HG03460 (cell line): ENCODE results near the gene C1orf105.
"Not testable (repeated sequence)": the region's sequence is repeated elsewhere in the genome, so short reads cannot be mapped to it uniquely, and the experiment has no call there.

Experiments
- ATAC-seq: cut with Tn5 transposase; IDR thresholded peaks from one replicate; pipeline ENCODE4 v1.9.1; 2021; ENCODE audit not compliant: unreplicated experiment

Gene C1orf105, protein sequence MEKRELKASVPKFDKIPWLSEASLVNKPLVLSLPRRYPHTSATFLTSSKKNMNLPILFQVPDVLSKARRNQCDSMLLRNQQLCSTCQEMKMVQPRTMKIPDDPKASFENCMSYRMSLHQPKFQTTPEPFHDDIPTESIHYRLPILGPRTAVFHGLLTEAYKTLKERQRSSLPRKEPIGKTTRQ

DNA sequence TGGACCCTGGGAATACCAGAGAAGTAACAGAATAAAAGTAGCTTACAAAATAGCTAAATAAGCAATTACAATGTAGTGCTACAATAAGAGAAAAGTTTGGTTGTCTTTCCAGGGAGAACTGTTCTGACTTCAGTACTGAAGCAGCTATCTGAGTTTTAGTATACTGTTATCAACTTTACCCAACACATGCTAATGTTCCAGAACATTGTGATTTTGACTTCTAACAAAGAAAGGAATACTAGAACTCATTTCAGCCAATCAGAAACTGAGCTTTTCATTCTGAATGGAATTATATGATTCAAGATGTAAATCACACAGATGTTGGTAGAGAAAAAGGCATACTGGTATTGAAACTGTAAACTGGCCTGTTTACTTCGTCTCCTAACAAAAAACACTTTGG lies at the start of gene C1orf105:
Gene C1orf105, plus strand, starts transcription at position 301 of the 400 bp plus-strand sequence. CDS start 201 bp downstream, outside the sequence.
- no peak for ATAC-seq

DNA sequence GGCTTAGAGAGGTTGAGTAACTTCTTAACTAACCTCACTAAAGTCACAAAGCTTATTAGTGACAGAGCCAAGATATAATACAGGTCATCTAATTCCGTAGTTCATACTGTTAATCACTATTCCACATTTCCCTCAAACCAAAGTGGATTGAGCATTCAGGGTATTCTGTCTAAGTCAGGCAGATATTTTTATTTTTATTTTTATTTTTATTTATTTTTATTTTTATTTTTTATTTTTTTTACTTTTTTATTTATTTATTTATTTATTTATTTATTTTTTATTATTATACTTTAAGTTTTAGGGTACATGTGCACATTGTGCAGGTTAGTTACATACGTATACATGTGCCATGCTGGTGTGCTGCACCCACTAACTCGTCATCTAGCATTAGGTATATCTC lies 48.8 kb upstream of the C1orf105 start:
- ATAC-seq: not testable (repeated sequence)

DNA sequence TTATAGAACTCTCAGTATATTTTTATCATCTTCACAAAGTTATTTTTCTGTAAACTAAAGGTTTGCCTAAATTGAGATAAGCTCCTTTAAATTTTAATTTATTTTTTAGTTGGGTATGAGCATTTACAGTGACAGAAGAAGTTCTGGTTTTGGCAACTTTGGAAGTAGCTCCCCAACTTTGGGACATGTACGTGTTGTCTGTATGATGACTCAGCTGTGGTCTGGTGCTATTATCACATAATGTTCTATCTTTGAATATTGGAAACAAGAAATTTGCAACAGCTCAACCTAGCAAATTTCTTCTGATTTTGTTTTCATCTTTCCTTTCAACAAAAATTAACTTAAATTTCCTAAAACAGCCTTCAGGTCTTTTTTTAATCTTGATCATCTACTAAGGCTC lies 46.6 kb upstream of the C1orf105 start:
- no peak for ATAC-seq

DNA sequence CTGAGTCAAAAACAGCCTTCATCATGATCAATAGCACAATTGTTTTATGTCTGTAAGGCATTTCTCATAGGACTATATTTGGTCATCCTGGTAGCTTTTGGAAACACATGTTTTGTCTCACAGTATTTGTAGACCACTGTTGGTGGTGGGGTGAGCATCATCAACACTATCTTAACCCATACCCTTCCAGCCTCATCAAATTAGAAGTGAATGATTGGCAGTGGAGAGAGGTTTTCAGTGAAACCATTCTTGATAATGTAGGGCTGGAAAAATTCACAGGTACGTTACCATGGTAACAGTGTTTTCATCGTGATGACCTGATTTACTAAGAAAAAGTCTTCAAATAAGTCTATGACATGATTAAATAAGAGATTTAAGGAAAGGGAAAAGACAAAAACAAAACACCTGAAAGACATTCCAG lies 45.3 kb upstream of the C1orf105 start:
- no peak for ATAC-seq

DNA sequence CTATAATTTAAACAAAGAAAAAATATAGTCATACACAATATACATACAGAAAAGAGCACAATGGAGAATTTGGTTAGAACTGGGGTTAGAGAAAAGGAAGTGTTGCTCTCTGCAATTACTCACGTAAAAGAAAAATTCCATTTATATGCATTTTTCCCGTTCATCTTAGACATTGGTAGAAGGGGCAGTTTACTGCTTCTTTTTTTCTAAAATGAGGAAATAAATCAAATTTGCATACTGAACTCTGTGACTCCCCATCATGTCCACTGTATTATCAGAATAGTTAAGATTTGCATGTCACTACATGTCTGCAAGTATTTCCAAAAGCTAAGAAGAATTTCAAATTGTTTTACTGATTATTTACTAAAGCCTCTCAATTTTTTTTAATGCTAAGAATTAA lies 44.1 kb upstream of the C1orf105 start:
- ATAC-seq: no peak

DNA sequence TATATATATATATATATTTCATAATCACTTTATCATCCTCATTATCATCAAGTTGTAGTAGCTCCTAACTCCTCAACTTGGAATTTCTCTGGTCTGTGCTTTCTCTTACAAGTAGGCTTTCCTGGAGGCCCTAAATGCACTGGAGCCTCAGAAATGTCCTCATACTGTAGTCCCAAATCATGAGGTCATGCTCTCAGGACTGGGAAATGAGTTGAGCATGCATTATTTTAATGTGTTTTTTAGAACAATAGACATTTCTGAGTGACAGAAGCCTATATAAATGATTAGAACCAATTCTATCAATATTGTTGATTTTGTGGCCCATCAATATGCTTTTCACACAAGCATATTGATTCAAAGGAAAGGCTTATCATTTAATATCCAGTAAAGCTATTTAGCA lies 42.9 kb upstream of the C1orf105 start:
- ATAC-seq: no peak

DNA sequence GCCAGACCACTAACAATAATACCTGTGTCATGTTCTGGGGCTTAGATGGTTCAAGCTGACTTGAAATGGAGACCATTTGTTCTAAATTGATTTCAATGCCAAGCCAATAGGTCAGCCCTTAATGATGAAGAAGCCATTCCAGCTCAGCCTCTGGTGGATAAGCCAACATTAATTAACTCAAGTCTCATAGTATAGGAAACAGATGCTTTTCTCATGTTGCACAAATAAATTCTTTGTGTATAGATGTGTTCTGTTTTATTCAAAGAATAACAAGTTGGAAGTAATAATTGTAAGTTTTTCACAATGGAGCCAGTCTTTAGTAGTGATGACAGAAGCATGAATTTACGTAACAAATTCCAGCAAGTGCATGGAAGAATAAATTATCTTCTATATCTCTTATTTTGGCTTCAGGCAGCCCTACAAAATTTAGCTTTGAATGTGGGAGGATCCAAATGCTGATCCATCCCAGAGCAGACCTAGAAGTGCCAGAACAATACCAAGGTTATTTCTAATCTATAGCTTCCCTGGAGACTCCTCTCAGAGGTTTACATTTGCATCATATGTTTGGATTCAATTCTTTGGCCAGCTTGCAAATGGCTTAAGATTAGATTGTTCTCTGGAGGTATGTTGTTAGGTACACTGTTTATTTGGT lies 42.2 kb upstream of the C1orf105 start:
- ATAC-seq: no peak

DNA sequence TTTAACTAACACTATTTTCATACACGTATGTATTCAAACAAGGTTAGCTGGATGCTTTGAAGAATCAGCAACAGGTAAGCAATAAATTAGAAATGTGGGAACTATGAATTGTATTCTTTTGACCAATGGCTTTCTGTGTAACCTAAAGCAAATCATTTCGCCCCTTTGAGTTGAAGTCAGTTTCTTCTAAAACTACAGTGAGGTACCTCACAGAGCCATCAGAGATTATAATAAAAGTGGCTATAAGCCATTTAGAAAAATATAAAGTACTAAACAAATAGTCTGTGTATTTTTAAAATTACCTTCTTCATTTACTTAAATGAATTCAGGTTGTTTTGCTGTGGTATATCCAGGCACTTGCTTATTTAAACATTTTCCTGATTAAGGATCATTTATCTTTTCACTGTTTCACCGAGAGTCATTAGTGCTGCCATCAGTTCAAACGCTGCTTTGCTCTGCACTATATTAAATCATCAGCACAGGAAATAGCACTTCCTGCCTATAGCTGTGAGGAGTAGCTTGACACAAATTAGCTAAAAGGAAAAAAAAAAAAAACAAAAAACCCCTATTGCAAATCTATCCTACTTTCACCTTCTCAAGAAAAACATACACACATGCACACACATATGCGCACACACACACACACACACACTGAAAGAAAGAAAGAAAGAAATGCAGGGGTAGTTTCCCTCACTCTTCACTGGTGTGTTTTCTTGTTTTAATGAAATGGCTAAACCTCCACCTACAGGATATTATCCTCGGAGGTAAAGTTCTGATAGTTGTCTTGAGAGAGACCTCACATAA lies 39.8 kb upstream of the C1orf105 start:
- peak; percentile 88 for ATAC-seq

DNA sequence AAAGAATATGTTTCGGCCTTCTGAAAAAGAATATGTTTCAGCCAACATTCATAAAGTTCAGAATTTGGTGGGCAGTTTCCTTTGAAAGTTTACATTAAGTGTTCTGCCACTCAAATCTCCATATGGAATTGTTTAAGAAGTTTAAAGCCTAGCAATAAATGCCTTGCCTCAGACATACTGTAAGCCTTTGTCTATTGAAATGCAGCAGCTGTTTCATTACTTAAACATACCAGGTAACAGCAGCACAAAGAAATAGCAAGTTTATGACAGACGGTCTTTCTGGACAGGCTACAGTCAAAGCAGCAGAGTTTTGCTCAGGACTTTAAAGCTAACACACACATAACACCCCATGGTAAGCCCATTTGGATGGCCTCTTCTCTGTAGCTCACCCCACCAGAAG lies 38.5 kb upstream of the C1orf105 start:
- no peak for ATAC-seq

DNA sequence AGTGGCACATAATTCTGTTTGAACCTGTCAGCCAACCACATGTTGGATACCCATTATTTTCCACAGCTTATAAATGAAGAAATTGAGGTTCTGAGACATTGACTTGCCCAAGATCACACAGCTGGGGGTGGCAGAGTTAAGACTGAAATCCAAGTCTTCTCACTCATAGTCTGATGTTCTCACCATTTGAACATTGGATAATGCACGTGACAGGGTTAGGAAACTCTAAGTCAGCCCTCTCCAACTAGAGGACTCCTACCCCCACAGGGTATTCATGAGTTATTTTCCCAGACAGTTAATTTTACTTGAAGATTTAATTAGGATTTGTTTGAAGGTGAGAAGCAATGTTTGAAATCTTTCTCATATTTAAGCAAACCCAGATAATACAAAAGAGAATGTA lies 38.1 kb upstream of the C1orf105 start:
- no peak for ATAC-seq

DNA sequence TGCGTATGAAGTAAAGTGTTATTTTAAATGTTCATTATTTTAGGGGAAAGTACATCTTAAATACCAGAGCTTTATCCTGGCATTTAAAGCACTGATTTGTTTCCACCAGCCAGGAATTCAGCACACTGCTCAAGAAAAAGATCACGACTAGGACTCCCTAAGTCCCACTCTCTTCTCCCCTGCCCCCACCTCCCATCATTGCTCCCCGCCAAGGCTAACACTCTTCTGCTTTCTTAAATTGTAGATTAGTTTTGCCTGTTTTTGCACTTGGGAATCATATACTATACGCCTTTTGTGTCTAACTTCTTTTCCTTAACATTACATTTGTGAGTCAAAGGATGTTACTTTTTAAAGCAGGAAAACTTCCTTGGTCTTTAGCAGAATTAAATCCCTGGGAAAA lies 37.5 kb upstream of the C1orf105 start:
- no peak for ATAC-seq

DNA sequence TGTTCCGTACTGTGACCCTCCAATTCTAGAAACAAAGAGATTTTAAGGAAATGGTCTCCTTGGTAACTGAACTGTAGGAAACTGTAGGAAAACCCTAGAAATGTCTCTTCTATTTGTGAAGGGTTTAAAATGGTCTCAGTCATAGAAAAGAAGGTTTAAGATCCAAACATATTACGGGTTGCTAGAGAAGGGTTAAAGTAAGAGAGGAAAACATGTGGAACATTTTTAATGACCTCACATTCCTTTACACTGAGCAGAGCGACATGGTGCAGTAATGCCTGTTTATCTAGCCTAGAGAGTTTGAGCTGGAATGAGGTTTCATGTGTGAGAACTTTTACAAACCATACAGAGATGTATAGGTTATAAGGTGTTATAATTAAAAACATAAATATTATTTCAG lies 36.9 kb upstream of the C1orf105 start:
- ATAC-seq: no peak

DNA sequence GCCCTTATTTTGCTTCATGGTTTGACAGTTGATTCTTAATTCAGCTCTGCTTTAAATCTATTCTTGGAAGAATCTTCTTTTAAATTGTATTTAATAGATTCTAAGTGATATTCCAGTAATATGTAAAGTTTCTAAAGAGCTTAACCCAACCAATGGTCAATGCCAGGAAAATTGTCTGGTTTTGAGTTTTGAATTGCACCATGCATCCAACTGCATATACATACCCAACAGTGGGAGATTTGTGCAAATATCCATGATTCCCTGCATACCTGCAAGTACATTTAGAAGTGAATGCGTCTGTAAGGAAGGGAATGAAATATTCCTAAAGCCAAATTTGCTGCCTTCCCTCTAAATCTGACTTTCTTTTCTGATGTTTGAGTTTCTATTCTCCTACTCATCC lies 35.8 kb upstream of the C1orf105 start:
- ATAC-seq: no peak

DNA sequence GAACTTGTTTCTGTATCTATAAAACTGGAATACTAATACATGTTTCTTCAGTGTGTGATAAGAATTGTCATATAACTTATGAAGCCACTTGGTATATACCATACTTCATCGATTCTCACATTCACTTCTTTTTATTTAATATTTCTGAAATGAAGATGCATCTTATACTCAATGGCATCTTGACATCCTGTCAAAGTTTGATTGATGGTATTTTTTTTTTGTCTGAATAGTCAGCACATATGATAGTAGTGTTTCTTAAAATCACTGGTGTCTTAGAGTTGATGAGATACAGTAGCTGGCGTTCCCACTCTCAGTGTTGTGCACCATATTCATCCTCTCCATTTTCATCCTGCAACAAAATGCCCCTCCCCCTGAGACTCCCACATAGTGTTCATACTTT lies 34.4 kb upstream of the C1orf105 start:
- no peak for ATAC-seq

DNA sequence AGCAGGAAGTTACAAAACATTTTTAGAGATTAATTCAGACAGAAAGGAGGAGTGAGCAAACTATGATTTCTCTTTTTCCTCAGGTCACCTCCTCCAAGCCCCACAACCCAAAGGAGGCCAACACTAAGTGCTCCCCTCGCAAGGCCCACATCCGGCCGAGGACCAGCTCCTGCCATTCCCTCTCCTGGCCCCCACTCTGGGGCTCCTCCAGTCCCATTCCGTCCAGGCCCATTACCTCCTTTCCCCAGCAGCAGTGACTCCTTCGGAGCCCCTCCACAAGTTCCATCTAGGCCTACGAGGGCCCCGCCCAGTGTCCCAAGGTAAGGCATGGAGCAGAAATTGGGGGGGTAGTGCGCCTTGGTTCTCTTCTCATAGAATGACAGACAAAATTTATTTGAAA lies 32.0 kb upstream of the C1orf105 start:
- no peak for ATAC-seq

DNA sequence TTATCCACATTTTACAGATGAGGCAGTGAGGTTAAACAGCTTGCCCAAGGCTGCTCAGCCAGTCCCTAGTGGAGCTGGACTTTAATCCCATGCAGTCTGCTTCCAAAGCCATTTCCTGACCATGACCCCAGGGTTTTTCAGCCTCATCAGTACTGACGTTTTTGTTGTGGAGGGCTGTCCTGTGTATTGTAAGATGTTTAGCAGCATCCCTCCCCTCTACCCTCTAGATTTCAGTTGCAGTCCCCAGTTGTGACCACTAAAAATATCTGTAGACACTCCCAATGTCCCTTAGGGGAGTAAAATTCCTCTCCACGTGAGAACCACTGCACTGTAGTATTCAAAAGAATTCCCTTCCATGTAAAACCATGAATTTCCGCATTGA lies 30.2 kb upstream of the C1orf105 start:
- no peak for ATAC-seq

DNA sequence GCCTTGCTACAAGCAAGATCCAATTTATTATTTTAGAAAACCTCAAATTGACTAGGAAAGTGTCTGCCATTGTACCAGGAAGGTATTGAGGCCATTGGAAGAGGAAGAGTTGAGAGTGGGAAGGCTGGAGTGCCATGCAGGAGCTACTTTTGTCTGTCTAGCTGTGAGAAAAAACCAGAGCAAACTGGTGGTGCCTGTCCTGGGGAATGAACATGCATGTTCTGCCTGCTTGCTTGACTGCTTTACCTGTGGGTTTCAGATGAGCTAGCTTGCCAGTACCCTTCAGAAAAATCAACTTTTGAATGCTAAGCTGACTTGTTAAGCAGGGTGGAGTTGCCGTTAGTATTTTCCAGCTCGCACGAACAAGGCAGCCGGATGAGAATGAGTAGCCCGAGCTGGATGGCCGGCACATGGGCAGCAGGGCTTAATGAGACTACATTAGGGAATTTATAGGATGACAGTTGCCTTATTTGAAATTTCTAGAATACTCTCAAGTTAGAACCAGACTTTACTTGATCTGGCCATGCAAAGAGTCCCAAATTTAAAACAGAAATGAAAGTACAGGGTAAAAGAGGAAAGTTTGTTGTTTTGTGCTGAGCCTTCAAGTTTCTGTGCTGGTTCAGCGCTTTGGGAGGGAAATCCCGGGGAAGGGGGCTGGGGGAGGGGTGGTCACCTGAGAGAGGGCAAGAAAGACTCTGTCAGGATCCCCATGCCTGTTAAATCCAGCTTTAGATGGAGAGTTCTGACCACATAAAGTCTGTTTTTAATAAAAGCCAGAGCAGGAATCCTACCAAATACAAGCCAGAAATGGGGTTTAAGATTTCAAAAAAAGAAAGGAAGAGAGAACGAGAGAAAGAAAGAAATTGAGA lies 29.6 kb upstream of the C1orf105 start:
- peak; percentile 67 for ATAC-seq

DNA sequence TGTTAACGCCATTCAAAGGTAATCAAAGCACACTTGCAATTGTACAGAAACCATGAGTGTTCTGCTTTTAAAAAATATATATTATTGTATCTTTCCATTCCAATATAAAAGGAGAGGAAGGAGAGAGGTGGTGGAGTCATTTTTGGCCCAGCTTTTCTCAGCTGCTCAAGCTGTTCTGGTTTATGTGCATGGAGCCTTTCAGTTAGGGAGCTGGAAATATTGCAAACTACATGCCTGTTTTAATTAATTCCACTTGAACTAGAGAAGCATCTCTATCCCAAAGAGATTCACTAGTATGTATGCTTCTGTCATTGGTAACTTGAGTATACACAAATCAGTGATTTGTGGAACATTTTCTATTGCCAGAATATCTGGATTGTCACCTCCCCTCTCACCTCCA lies 28.5 kb upstream of the C1orf105 start:
- ATAC-seq: no peak

DNA sequence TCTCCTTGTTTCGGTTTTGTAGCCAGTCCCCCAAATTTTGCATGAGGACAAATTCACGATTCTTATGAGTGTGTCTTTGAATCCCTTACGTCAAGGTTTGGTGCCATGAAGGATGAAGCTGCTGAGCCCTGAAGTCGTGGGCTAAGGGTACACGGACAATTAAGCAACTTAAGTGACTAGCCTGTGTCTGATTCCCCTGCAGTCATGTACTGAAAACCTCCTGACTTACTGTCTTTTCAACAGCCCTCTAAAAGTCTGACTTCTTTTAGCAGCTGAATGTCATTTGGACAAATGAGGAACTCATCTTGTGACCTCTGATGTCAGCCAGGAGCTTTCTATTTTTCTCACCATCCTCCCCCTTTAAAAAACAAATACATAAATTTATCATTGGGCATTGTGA lies 27.1 kb upstream of the C1orf105 start:
- no peak for ATAC-seq

DNA sequence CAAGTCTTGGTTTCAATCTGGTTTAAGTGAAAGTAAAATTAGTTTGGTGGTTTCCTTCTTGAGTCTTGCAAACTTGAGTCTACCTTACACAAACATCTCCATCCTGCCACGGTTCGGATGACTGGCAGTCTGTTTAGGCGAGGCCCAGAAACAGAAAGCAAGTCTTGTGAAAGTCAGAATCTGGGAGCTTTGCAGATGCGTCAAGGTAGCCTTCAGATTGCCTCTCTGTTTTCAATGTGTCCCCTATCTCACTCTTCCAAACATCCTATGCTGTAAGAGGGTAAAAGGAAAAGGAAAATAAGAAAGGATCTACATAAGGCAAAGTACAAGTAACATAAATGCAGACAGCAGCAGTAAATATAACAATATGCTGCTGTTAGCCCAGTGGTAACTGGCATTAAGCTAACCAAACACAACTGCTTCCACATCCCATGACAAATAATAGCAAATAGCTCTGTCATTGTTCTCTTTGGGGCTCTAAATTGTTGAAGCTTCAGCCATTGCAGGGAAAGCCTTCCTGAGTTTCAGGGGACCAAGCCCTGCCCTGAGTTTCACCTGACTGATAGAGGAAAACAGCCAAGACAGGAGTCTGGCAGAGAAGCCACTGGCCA lies 26.2 kb upstream of the C1orf105 start:
- ATAC-seq: peak; percentile 71

DNA sequence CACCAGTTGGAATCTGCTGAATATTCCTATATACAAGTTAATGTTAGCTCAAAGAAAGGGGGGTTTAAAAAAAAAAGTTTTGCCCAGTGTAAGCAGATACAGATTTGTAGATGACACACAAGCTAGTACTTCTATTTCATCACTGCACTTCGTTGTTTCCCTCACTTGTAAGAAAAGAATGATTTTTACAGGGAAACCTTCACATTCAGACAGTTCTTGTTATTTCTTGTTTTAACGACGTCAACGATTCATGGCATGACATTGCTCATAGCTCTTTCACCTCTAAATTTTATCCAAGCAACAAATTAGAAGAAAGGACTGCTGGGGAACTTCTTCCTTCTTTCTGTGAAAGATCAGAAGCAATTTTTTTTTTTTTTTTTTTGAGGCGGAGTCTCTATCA lies 25.7 kb upstream of the C1orf105 start:
- ATAC-seq: no peak
